H1 (cell line): ENCODE results near the gene DOLK. TPM values are rescaled to one million over a fixed set of nuclear protein-coding genes. Genes with fewer than 3 reads are reported as not detected.

Experiments used
- CBX8 ChIP-seq: fragments of 300-800, 300-1000 bp; sonication (generic); IDR thresholded peaks from 2 replicates; pipeline ENCODE4 v1.7.1; 2016; ENCODE audit warnings: low read depth, low read length, borderline replicate concordance
- CHD2 ChIP-seq: IDR thresholded peaks from 2 replicates; pipeline ENCODE4 v1.6.1; 2012; ENCODE audit warnings: low read length, improper control_type of control experiment
- EGR1 ChIP-seq: IDR thresholded peaks from 2 replicates; pipeline ENCODE4 v1.6.1; 2011; ENCODE audit warnings: low read depth, low read length, borderline replicate concordance
- MAFK ChIP-seq: IDR thresholded peaks from 2 replicates; pipeline ENCODE4 v1.6.1; 2012; ENCODE audit warnings: low read depth, mild to moderate bottlenecking, improper control_type of control experiment, low read length
- POLR2A ChIP-seq, 2 experiments: IDR thresholded peaks; 1 replicate in 1 of 2; 2 replicates in 1 of 2; pipeline ENCODE4 v1.6.1; 2011; ENCODE audit warnings: low read depth in 2 of 2, low read length in 2 of 2, mild to moderate bottlenecking in 2 of 2; ENCODE audit errors: control extremely low read depth in 1 of 2
- RNF2 ChIP-seq: fragments of 200-900, 300-1000 bp; sonication (generic); IDR thresholded peaks from 2 replicates; pipeline ENCODE4 v1.7.1; 2016; ENCODE audit warnings: borderline replicate concordance, low read depth, mild to moderate bottlenecking, antibody characterized with exemption, low read length; ENCODE audit not compliant: poor library complexity, severe bottlenecking; ENCODE audit errors: missing control alignments
- SAP30 ChIP-seq: fragments of 300-600 bp; sonication (generic); IDR thresholded peaks from 2 replicates; pipeline ENCODE4 v1.7.1; 2012; ENCODE audit warnings: low read length, moderate library complexity, mild to moderate bottlenecking, inconsistent platforms; ENCODE audit not compliant: insufficient read depth, insufficient replicate concordance
- SIX5 ChIP-seq: IDR thresholded peaks from 2 replicates; pipeline ENCODE4 v1.6.1; 2011; ENCODE audit warnings: mild to moderate bottlenecking, low read depth, low read length
- TCF12 ChIP-seq: IDR thresholded peaks from 2 replicates; pipeline ENCODE4 v1.6.1; 2011; ENCODE audit warnings: low read depth, mild to moderate bottlenecking, low read length
- polyA plus RNA-seq, 7 experiments: library from polyadenylated mRNA; depleted of rRNA in 3 of 7; stranded (reverse) in 5 of 7; unstranded in 2 of 7; fragments of >200 nt in 5 of 7; fragments of 200-250 nt in 2 of 7; gene quantifications; 1 replicate in 5 of 7; 2 replicates in 1 of 7; 4 replicates in 1 of 7; pipeline versions ENCODE4 v1.2.1 to v1.2.3, GENCODE V29; 2011 to 2013; ENCODE audit warnings: missing spikeins in 2 of 7, mixed read lengths in 2 of 7
- total RNA-seq: library from RNA; stranded (reverse); fragmentation: NEBNext Ultra II Directional; extraction: Animal tissue kit (Norgen Biotek cat#: 25700); gene quantifications from 2 replicates; pipeline ENCODE4 v1.2.1, GENCODE V29; 2021

Gene DOLK
- total and polyA plus RNA-seq, 2 of the 8 experiments (the other 6 are each of a cell fraction or from before 2014, with no cell fraction given), result 17.2 to 44.3 TPM

GRCh38 chr9:128911529-128912035 lies 35.8 kb downstream of the DOLK start (continued):
- TF ChIP-seq CBX8 (no peak), CHD2 (no peak), RNF2 (no peak), SAP30 (no peak), EGR1 (no peak), POLR2A (IDR thresholded peaks at IDR 0.05; ENCODE audit: control extremely low read depth in 1 of 2, low read depth in 2 of 2, low read length in 2 of 2) (no peak), TCF12 (no peak), SIX5 (no peak), MAFK (no peak)
